HepG2 (cell line): ENCODE measurements around the gene USP7. TPM values are rescaled to one million over a fixed set of nuclear protein-coding genes. Genes with fewer than 3 reads are reported as not detected.

Experiments used
- HMG20A ChIP-seq: IDR thresholded peaks from 2 replicates; pipeline ENCODE4 v1.6.1; 2016; ENCODE audit warnings: borderline replicate concordance
- JUND ChIP-seq: sonication (generic); formaldehyde crosslinking; IDR thresholded peaks from 2 replicates; pipeline ENCODE4 v1.8.0; 2022; ENCODE audit warnings: mild to moderate bottlenecking, missing genetic modification reagents
- MIER3 ChIP-seq: IDR thresholded peaks from 2 replicates; pipeline ENCODE4 v1.6.1; 2016; ENCODE audit warnings: missing compliant biosample characterization, borderline replicate concordance
- NFYB ChIP-seq: sonication (generic); formaldehyde crosslinking; IDR thresholded peaks from 2 replicates; pipeline ENCODE4 v1.4.0; 2020; ENCODE audit warnings: missing genetic modification reagents
- SALL1 ChIP-seq: sonication (generic); formaldehyde crosslinking; IDR thresholded peaks from 2 replicates; pipeline ENCODE4 v1.8.0; 2022; ENCODE audit warnings: mild to moderate bottlenecking, missing genetic modification reagents
- ZFY ChIP-seq: sonication (generic); formaldehyde crosslinking; IDR thresholded peaks from 2 replicates; pipeline ENCODE4 v1.4.0; 2020; ENCODE audit warnings: missing genetic modification reagents
- ZMAT3 ChIP-seq: sonication (generic); formaldehyde crosslinking; conservative IDR thresholded peaks from 2 replicates; pipeline ENCODE4 v1.7.0; 2021; ENCODE audit warnings: missing genetic modification reagents
- ZMYM2 ChIP-seq: sonication (generic); formaldehyde crosslinking; IDR thresholded peaks from 2 replicates; pipeline ENCODE4 v1.8.0; 2022; ENCODE audit warnings: mild to moderate bottlenecking, missing genetic modification reagents
- ZNF138 ChIP-seq: sonication (generic); formaldehyde crosslinking; IDR thresholded peaks from 2 replicates; pipeline ENCODE4 v1.5.0; 2020; ENCODE audit warnings: mild to moderate bottlenecking, low read depth, missing genetic modification reagents
- ZNF331 ChIP-seq: sonication (generic); formaldehyde crosslinking; IDR thresholded peaks from 2 replicates; pipeline ENCODE4 v1.4.0; 2020; ENCODE audit warnings: missing genetic modification reagents
- ZNF547 ChIP-seq: sonication (generic); formaldehyde crosslinking; IDR thresholded peaks from 2 replicates; pipeline ENCODE4 v1.5.1; 2020; ENCODE audit warnings: mild to moderate bottlenecking, missing genetic modification reagents
- ZNF687 ChIP-seq: sonication (generic); formaldehyde crosslinking; IDR thresholded peaks from 2 replicates; pipeline ENCODE4 v1.5.1; 2020; ENCODE audit warnings: mild to moderate bottlenecking, missing genetic modification reagents, moderate library complexity
- polyA plus RNA-seq, 8 experiments: library from polyadenylated mRNA; depleted of rRNA in 3 of 8; stranded (reverse) in 7 of 8; unstranded in 1 of 8; fragments of >200 nt; fragmentation: Illumina TruSeq in 4 of 8; extraction: Trizol in 4 of 8; gene quantifications; 2 replicates each; pipeline versions ENCODE4 v1.2.1 to v1.2.3, GENCODE V29; 2011 to 2016; ENCODE audit warnings: low read depth in 4 of 8, missing spikeins in 1 of 8, mixed read lengths in 1 of 8; ENCODE audit not compliant: insufficient read depth in 1 of 8
- total RNA-seq, 5 experiments: library from RNA; depleted of rRNA; stranded (reverse); fragments of >200 nt; fragmentation: Illumina TruSeq; extraction: Trizol; gene quantifications; 2 replicates each; pipeline ENCODE4 v1.2.3, GENCODE V29; 2016; ENCODE audit warnings: low read depth in 1 of 5
- TF ChIP-seq, protein P1 (sequence below): sonication (generic); formaldehyde crosslinking; IDR thresholded peaks from 2 replicates; pipeline ENCODE4 v1.4.0; 2020; ENCODE audit warnings: missing genetic modification reagents, borderline replicate concordance
- TF ChIP-seq, protein P2 (sequence below): IDR thresholded peaks from 2 replicates; pipeline ENCODE4 v1.6.1; 2012; ENCODE audit warnings: inconsistent platforms
- TF ChIP-seq, protein P3 (sequence below): IDR thresholded peaks from 2 replicates; pipeline ENCODE4 v1.6.1; 2018; ENCODE audit warnings: missing genetic modification reagents
- TF ChIP-seq, protein P4 (sequence below): sonication (generic); formaldehyde crosslinking; IDR thresholded peaks from 2 replicates; pipeline ENCODE4 v1.5.0; 2020; ENCODE audit warnings: mild to moderate bottlenecking, missing genetic modification reagents, moderate library complexity
- TF ChIP-seq, protein P5 (sequence below): sonication (generic); formaldehyde crosslinking; IDR thresholded peaks from 2 replicates; pipeline ENCODE4 v1.5.0; 2020; ENCODE audit warnings: mild to moderate bottlenecking, missing genetic modification reagents

USP7 gene
- total and polyA plus RNA-seq, 2 of the 13 experiments (the other 11 are each of a cell fraction or from before 2014, with no cell fraction given) = 52.5 to 173 TPM

GRCh38 chr16:8872967-8873865 lies 90.5 kb downstream of the USP7 start (continued):
- TF ChIP-seq ZFY (CRISPR knock-in tag) (peak; percentile 34; the same call in 1 of the 2 replicates), ZNF547 (CRISPR knock-in tag) (0 out of 2 replicates have a peak, but pooled peaks have one; percentile 16), SALL1 (CRISPR knock-in tag) (peak; percentile 66), JUND (no peak), NFYB (CRISPR knock-in tag) (no peak), ZMYM2 (CRISPR knock-in tag) (peak; percentile 66; the same call in 1 of the 2 replicates), ZNF331 (CRISPR knock-in tag) (0 out of 2 replicates have a peak, but pooled peaks have one; percentile 38), ZMAT3 (0 out of 2 replicates have a peak, but pooled peaks have one; percentile 16), ZNF138 (CRISPR knock-in tag) (no peak), ZNF687 (CRISPR knock-in tag) (peak; percentile 26), MIER3 (CRISPR knock-in tag) (peak; percentile 36; the same call in 1 of the 2 replicates), HMG20A (CRISPR knock-in tag) (peak; percentile 31; the same call in 1 of the 2 replicates)
- TF ChIP-seq, protein P1, sequence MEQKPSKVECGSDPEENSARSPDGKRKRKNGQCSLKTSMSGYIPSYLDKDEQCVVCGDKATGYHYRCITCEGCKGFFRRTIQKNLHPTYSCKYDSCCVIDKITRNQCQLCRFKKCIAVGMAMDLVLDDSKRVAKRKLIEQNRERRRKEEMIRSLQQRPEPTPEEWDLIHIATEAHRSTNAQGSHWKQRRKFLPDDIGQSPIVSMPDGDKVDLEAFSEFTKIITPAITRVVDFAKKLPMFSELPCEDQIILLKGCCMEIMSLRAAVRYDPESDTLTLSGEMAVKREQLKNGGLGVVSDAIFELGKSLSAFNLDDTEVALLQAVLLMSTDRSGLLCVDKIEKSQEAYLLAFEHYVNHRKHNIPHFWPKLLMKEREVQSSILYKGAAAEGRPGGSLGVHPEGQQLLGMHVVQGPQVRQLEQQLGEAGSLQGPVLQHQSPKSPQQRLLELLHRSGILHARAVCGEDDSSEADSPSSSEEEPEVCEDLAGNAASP (CRISPR knock-in tag) = peak; percentile 29; the same call in 1 of the 2 replicates
- TF ChIP-seq, protein P2, sequence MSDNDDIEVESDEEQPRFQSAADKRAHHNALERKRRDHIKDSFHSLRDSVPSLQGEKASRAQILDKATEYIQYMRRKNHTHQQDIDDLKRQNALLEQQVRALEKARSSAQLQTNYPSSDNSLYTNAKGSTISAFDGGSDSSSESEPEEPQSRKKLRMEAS = peak; percentile 32; the same call in 1 of the 2 replicates
- TF ChIP-seq, protein P3, sequence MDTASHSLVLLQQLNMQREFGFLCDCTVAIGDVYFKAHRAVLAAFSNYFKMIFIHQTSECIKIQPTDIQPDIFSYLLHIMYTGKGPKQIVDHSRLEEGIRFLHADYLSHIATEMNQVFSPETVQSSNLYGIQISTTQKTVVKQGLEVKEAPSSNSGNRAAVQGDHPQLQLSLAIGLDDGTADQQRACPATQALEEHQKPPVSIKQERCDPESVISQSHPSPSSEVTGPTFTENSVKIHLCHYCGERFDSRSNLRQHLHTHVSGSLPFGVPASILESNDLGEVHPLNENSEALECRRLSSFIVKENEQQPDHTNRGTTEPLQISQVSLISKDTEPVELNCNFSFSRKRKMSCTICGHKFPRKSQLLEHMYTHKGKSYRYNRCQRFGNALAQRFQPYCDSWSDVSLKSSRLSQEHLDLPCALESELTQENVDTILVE (CRISPR knock-in tag) = 0 out of 2 replicates have a peak, but pooled peaks have one; percentile 36
- TF ChIP-seq, protein P4, sequence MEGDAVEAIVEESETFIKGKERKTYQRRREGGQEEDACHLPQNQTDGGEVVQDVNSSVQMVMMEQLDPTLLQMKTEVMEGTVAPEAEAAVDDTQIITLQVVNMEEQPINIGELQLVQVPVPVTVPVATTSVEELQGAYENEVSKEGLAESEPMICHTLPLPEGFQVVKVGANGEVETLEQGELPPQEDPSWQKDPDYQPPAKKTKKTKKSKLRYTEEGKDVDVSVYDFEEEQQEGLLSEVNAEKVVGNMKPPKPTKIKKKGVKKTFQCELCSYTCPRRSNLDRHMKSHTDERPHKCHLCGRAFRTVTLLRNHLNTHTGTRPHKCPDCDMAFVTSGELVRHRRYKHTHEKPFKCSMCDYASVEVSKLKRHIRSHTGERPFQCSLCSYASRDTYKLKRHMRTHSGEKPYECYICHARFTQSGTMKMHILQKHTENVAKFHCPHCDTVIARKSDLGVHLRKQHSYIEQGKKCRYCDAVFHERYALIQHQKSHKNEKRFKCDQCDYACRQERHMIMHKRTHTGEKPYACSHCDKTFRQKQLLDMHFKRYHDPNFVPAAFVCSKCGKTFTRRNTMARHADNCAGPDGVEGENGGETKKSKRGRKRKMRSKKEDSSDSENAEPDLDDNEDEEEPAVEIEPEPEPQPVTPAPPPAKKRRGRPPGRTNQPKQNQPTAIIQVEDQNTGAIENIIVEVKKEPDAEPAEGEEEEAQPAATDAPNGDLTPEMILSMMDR (CRISPR knock-in tag) = peak; percentile 53
- TF ChIP-seq, protein P5, sequence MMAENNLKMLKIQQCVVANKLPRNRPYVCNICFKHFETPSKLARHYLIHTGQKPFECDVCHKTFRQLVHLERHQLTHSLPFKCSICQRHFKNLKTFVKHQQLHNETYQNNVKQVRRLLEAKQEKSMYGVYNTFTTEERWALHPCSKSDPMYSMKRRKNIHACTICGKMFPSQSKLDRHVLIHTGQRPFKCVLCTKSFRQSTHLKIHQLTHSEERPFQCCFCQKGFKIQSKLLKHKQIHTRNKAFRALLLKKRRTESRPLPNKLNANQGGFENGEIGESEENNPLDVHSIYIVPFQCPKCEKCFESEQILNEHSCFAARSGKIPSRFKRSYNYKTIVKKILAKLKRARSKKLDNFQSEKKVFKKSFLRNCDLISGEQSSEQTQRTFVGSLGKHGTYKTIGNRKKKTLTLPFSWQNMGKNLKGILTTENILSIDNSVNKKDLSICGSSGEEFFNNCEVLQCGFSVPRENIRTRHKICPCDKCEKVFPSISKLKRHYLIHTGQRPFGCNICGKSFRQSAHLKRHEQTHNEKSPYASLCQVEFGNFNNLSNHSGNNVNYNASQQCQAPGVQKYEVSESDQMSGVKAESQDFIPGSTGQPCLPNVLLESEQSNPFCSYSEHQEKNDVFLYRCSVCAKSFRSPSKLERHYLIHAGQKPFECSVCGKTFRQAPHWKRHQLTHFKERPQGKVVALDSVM (CRISPR knock-in tag) = peak; percentile 41; the same call in 1 of the 2 replicates
